ENCODE data around the gene GINS1. TPM values are rescaled to one million over a fixed set of nuclear protein-coding genes. Genes with fewer than 3 reads are reported as not detected.

The GINS1 gene
- total and polyA plus RNA-seq, 4 donors, result 0.17 to 11.4 (median 0.48) TPM

DNA sequence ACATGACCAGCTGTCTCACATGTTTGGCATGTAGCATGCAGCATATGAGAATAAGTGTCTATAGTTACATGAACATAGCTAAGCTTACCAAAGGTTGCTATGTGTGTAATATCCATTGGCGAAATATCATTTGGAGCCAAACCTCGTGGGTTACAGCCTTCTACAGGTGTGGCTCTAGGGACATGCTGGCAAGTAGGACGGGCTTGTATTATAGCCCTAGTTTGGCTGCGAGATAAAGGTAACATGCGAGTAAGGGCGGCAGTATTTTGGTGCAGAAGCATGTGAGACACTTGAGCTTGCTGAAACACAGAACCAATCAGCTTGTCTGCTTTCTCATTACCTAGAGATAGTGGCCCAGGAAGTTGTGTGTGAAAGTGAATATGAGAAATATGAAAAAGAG is 10.4 kb upstream of the GINS1 start:
- Histone ChIP-seq H3K36me3 (ENCODE audit: control insufficient read depth in 4 of 4, insufficient read depth in 3 of 4, low read depth in 1 of 4, low read length in 3 of 4) (no peaks in the 10 kb centered on the region), H3K9me3 (ENCODE audit: control insufficient read depth in 4 of 4, low read length in 3 of 4) (no peaks in the 10 kb centered on the region), H3K4me3 (ENCODE audit: low read depth in 1 of 3, low read length in 3 of 3) (no peak overlapping the region), H3K27me3 (ENCODE audit: control insufficient read depth in 4 of 4, insufficient read depth in 4 of 4, low read length in 3 of 4) (no peaks in the 10 kb centered on the region), H3K27ac (ENCODE audit: low read depth in 1 of 2, low read length in 2 of 2) (no peak overlapping the region), H3K9ac (ENCODE audit: low read depth in 1 of 2, low read length in 2 of 2) (no peak overlapping the region), H3K4me1 (ENCODE audit: control insufficient read depth in 4 of 4, insufficient read depth in 4 of 4, low read length in 3 of 4) (no peaks in the 10 kb centered on the region)
- DNase-seq (ENCODE audit: low spot score), result no peak
- WGBS, result 77% methylated on average over 6 of the region's 6 CpGs
- TF ChIP-seq, protein P1, sequence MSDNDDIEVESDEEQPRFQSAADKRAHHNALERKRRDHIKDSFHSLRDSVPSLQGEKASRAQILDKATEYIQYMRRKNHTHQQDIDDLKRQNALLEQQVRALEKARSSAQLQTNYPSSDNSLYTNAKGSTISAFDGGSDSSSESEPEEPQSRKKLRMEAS (IDR thresholded peaks at IDR 0.05), result no peak
- TF ChIP-seq, protein P2, sequence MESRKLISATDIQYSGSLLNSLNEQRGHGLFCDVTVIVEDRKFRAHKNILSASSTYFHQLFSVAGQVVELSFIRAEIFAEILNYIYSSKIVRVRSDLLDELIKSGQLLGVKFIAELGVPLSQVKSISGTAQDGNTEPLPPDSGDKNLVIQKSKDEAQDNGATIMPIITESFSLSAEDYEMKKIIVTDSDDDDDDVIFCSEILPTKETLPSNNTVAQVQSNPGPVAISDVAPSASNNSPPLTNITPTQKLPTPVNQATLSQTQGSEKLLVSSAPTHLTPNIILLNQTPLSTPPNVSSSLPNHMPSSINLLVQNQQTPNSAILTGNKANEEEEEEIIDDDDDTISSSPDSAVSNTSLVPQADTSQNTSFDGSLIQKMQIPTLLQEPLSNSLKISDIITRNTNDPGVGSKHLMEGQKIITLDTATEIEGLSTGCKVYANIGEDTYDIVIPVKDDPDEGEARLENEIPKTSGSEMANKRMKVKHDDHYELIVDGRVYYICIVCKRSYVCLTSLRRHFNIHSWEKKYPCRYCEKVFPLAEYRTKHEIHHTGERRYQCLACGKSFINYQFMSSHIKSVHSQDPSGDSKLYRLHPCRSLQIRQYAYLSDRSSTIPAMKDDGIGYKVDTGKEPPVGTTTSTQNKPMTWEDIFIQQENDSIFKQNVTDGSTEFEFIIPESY (IDR thresholded peaks at IDR 0.05), result no peak

DNA sequence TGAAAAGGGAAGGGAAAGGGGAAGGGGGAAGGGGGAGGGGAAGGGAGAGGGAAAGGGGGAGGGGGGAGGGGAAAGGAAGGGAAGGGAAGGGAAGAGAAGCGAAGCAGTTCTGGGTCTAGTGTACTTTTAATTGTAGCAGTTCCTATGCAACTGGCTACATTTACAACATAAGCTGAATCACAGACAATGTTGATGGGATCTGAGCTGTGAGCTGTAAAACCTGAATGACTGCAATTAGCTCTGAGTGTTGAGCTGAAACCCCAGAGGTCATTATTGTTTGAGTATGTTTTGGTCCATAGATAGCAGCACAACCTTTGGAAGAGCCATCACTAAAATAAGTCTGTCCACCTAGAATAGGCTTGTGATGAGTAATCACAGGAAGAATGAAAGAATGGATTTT is 9.7 kb upstream of the GINS1 start:
- H3K9me3 ChIP-seq (ENCODE audit: control insufficient read depth in 4 of 4, low read length in 3 of 4), result peaks cover 0 to 7% (median under 1%) of the 10 kb centered on the region in 4 donors
- H3K36me3 ChIP-seq (ENCODE audit: control insufficient read depth in 4 of 4, insufficient read depth in 3 of 4, low read depth in 1 of 4, low read length in 3 of 4), result no peaks in the 10 kb centered on the region
- H3K4me3 ChIP-seq (ENCODE audit: low read depth in 1 of 3, low read length in 3 of 3), result no peak overlapping the region
- TF ChIP-seq HNF4A (conservative IDR thresholded peaks at IDR 0.05), result no peak
- DNase-seq (ENCODE audit: low spot score), result no peak
- H3K27ac ChIP-seq (ENCODE audit: low read depth in 1 of 2, low read length in 2 of 2), result no peak overlapping the region
- no peaks in the 10 kb centered on the region for H3K4me1 ChIP-seq (ENCODE audit: control insufficient read depth in 4 of 4, insufficient read depth in 4 of 4, low read length in 3 of 4)
- WGBS, result 71% methylated on average over 1 of the region's 1 CpG
- no peaks in the 10 kb centered on the region for H3K27me3 ChIP-seq (ENCODE audit: control insufficient read depth in 4 of 4, insufficient read depth in 4 of 4, low read length in 3 of 4)
- H3K9ac ChIP-seq (ENCODE audit: low read depth in 1 of 2, low read length in 2 of 2), result no peak overlapping the region

DNA sequence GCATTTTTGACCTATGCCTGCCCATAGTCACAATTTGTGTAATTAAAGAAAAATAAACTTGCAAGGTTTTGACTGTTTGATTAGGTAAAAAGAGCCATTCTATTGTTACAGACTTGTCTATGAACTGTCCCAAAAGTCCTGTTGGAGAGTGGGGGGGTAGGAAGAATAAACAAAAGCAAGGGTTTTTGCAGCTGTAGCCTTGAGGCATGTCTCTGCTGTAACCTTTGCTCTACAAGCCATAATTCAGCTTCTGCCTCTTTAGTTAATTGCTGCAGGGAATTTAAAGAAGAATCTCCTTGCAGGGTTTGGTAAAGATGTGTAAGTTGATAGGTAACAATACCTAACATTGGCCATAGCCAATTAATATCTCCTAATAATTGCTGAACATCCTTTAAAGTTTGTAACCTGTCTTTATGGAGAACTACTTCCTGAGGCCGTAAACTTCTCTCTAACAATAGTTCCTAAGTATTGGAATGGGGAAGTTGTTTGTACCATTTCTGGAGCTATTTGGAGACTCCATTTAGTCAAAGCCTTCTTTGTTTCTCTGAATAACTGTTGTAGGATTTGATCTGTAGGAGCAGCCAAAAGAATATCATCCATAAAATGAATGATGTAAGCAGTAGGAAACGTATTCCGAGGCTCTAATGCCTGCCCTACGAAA is 9.0 kb upstream of the GINS1 start:
- H3K4me3 ChIP-seq (ENCODE audit: low read depth in 1 of 3, low read length in 3 of 3), result no peak overlapping the region
- DNase-seq (ENCODE audit: low spot score), result no peak
- no peak overlapping the region for H3K9ac ChIP-seq (ENCODE audit: low read depth in 1 of 2, low read length in 2 of 2)
- TF ChIP-seq SP1 (IDR thresholded peaks at IDR 0.05) (no peak), TAF1 (conservative IDR thresholded peaks at IDR 0.05) (no peak), RAD21 (IDR thresholded peaks at IDR 0.05) (no peak), HNF4A (conservative IDR thresholded peaks at IDR 0.05) (no peak), RXRA (IDR thresholded peaks at IDR 0.05) (no peak), FOXA1 (IDR thresholded peaks at IDR 0.05) (no peak), FOXA2 (IDR thresholded peaks at IDR 0.05) (no peak), GABPA (IDR thresholded peaks at IDR 0.05 in 1 of 2, conservative IDR thresholded peaks at IDR 0.05 in 1 of 2) (no peak)
- TF ChIP-seq, protein P1 (IDR thresholded peaks at IDR 0.05), result no peak
- TF ChIP-seq, protein P3, sequence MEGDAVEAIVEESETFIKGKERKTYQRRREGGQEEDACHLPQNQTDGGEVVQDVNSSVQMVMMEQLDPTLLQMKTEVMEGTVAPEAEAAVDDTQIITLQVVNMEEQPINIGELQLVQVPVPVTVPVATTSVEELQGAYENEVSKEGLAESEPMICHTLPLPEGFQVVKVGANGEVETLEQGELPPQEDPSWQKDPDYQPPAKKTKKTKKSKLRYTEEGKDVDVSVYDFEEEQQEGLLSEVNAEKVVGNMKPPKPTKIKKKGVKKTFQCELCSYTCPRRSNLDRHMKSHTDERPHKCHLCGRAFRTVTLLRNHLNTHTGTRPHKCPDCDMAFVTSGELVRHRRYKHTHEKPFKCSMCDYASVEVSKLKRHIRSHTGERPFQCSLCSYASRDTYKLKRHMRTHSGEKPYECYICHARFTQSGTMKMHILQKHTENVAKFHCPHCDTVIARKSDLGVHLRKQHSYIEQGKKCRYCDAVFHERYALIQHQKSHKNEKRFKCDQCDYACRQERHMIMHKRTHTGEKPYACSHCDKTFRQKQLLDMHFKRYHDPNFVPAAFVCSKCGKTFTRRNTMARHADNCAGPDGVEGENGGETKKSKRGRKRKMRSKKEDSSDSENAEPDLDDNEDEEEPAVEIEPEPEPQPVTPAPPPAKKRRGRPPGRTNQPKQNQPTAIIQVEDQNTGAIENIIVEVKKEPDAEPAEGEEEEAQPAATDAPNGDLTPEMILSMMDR (IDR thresholded peaks at IDR 0.05; ENCODE audit: low read depth, low read length, missing input control), result no peak
- TF ChIP-seq, protein P4, sequence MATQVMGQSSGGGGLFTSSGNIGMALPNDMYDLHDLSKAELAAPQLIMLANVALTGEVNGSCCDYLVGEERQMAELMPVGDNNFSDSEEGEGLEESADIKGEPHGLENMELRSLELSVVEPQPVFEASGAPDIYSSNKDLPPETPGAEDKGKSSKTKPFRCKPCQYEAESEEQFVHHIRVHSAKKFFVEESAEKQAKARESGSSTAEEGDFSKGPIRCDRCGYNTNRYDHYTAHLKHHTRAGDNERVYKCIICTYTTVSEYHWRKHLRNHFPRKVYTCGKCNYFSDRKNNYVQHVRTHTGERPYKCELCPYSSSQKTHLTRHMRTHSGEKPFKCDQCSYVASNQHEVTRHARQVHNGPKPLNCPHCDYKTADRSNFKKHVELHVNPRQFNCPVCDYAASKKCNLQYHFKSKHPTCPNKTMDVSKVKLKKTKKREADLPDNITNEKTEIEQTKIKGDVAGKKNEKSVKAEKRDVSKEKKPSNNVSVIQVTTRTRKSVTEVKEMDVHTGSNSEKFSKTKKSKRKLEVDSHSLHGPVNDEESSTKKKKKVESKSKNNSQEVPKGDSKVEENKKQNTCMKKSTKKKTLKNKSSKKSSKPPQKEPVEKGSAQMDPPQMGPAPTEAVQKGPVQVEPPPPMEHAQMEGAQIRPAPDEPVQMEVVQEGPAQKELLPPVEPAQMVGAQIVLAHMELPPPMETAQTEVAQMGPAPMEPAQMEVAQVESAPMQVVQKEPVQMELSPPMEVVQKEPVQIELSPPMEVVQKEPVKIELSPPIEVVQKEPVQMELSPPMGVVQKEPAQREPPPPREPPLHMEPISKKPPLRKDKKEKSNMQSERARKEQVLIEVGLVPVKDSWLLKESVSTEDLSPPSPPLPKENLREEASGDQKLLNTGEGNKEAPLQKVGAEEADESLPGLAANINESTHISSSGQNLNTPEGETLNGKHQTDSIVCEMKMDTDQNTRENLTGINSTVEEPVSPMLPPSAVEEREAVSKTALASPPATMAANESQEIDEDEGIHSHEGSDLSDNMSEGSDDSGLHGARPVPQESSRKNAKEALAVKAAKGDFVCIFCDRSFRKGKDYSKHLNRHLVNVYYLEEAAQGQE (IDR thresholded peaks at IDR 0.05), result no peak
- TF ChIP-seq, protein P5, sequence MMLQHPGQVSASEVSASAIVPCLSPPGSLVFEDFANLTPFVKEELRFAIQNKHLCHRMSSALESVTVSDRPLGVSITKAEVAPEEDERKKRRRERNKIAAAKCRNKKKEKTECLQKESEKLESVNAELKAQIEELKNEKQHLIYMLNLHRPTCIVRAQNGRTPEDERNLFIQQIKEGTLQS (IDR thresholded peaks at IDR 0.05), result no peak
- no peaks in the 10 kb centered on the region for H3K36me3 ChIP-seq (ENCODE audit: control insufficient read depth in 4 of 4, insufficient read depth in 3 of 4, low read depth in 1 of 4, low read length in 3 of 4)
- WGBS, result 51% methylated on average over 4 of the region's 4 CpGs
- H3K27me3 ChIP-seq (ENCODE audit: control insufficient read depth in 4 of 4, insufficient read depth in 4 of 4, low read length in 3 of 4), result no peaks in the 10 kb centered on the region
- H3K9me3 ChIP-seq (ENCODE audit: control insufficient read depth in 4 of 4, low read length in 3 of 4), result peaks cover 3 to 10% (median 3%) of the 10 kb centered on the region in 4 donors
- H3K4me1 ChIP-seq (ENCODE audit: control insufficient read depth in 4 of 4, insufficient read depth in 4 of 4, low read length in 3 of 4), result no peaks in the 10 kb centered on the region
- no peak overlapping the region for H3K27ac ChIP-seq (ENCODE audit: low read depth in 1 of 2, low read length in 2 of 2)
